Measurements from ENCODE around the gene PRELID1. TPM values are rescaled to one million over a fixed set of nuclear protein-coding genes. Genes with fewer than 3 reads are reported as not detected.
A peak's percentile ranks its signal among the peaks of the same experiment; 100 is the strongest.

PRELID1 gene
- total RNA-seq, 3 donors from 2014 or later (not counting 1 experiment from before 2014, with no cell fraction given): 76.6 to 99.3 (median 91.6) TPM

GRCh38 chr5:177275883-177276282, 27.7 kb upstream of the PRELID1 start:
- Histone ChIP-seq H3K36me3 (ENCODE audit: control insufficient read depth, insufficient read depth, low read length) (peaks cover 64% of the 10 kb centered on the region), H3K4me1 (ENCODE audit: control insufficient read depth, insufficient read depth, low read length) (no peaks in the 10 kb centered on the region), H3K27me3 (ENCODE audit: control insufficient read depth, insufficient read depth, low read length) (no peaks in the 10 kb centered on the region), H3K27ac (ENCODE audit: low read length) (no peak overlapping the region), H3K4me3 (ENCODE audit: low read length) (no peak overlapping the region), H3K9me3 (ENCODE audit: control insufficient read depth, insufficient read depth, low read length) (no peaks in the 10 kb centered on the region)
- intact Hi-C loops (cut with micrococcal nuclease): no loop called here
- Mint-ChIP-seq H3K9me3 (no peaks in the 10 kb centered on the region), H3K36me3 (peaks cover 17% of the 10 kb centered on the region), H3K4me3 (no peak overlapping the region), H3K27me3 (ENCODE audit: low read depth in 2 of 2) (no peaks in the 10 kb centered on the region), H3K4me1 (no peaks in the 10 kb centered on the region), H3K27ac (no peak overlapping the region)
- 98% methylated on average over 3 of the region's 6 CpGs for WGBS (ENCODE audit: insufficient coverage)
- no peak for DNase-seq
- TF ChIP-seq, protein P1, sequence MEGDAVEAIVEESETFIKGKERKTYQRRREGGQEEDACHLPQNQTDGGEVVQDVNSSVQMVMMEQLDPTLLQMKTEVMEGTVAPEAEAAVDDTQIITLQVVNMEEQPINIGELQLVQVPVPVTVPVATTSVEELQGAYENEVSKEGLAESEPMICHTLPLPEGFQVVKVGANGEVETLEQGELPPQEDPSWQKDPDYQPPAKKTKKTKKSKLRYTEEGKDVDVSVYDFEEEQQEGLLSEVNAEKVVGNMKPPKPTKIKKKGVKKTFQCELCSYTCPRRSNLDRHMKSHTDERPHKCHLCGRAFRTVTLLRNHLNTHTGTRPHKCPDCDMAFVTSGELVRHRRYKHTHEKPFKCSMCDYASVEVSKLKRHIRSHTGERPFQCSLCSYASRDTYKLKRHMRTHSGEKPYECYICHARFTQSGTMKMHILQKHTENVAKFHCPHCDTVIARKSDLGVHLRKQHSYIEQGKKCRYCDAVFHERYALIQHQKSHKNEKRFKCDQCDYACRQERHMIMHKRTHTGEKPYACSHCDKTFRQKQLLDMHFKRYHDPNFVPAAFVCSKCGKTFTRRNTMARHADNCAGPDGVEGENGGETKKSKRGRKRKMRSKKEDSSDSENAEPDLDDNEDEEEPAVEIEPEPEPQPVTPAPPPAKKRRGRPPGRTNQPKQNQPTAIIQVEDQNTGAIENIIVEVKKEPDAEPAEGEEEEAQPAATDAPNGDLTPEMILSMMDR (IDR thresholded peaks at IDR 0.05): no peak
- no peak for ATAC-seq

DNA sequence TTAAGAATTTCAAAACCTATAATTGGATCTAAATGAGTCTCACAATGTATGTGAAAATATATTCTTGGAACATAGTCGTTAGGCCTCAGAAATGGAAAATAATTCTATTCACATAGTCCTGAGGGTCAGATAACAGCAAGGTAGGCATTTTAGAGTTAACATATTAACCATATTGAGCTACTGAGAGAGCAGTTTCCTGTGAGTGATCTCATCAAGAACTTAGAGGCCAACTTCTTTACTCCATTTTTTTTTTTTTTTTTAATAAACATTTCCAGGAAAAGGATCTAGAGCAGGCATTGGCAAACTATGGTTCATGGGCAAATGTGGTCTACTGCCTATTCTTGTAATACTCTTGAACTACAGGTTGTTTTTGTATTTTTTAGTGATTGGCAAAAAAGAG, 26.7 kb upstream of the PRELID1 start:
- H3K27ac ChIP-seq (ENCODE audit: low read length): no peak overlapping the region
- intact Hi-C loops (cut with micrococcal nuclease): no loop called here
- TF ChIP-seq, protein P1 (IDR thresholded peaks at IDR 0.05): no peak
- peaks cover 20% of the 10 kb centered on the region for H3K36me3 Mint-ChIP-seq
- H3K27ac Mint-ChIP-seq: peak overlapping the region; percentile 8 to 34
- no peak overlapping the region for H3K4me3 ChIP-seq (ENCODE audit: low read length)
- H3K4me1 Mint-ChIP-seq: no peaks in the 10 kb centered on the region
- no peaks in the 10 kb centered on the region for H3K27me3 Mint-ChIP-seq (ENCODE audit: low read depth in 2 of 2)
- no peak for DNase-seq
- H3K4me1 ChIP-seq (ENCODE audit: control insufficient read depth, insufficient read depth, low read length): no peaks in the 10 kb centered on the region
- no peak overlapping the region for H3K4me3 Mint-ChIP-seq
- no peaks in the 10 kb centered on the region for H3K27me3 ChIP-seq (ENCODE audit: control insufficient read depth, insufficient read depth, low read length)
- H3K36me3 ChIP-seq (ENCODE audit: control insufficient read depth, insufficient read depth, low read length): peaks cover 65% of the 10 kb centered on the region
- ATAC-seq: no peak
- WGBS (ENCODE audit: insufficient coverage): 100% methylated on average over 1 of the region's 1 CpG
- no peaks in the 10 kb centered on the region for H3K9me3 Mint-ChIP-seq
- no peaks in the 10 kb centered on the region for H3K9me3 ChIP-seq (ENCODE audit: control insufficient read depth, insufficient read depth, low read length)

- Histone ChIP-seq H3K36me3 (ENCODE audit: control insufficient read depth, insufficient read depth, low read length) (peaks cover 73% of the 10 kb centered on the region), H3K27me3 (ENCODE audit: control insufficient read depth, insufficient read depth, low read length) (no peaks in the 10 kb centered on the region), H3K4me3 (ENCODE audit: low read length) (no peak overlapping the region), H3K27ac (ENCODE audit: low read length) (no peak overlapping the region), H3K4me1 (ENCODE audit: control insufficient read depth, insufficient read depth, low read length) (no peaks in the 10 kb centered on the region), H3K9me3 (ENCODE audit: control insufficient read depth, insufficient read depth, low read length) (no peaks in the 10 kb centered on the region)
- intact Hi-C loops (cut with micrococcal nuclease): no loop called here
- peaks cover 28% of the 10 kb centered on the region for H3K36me3 Mint-ChIP-seq
- no peaks in the 10 kb centered on the region for H3K27me3 Mint-ChIP-seq (ENCODE audit: low read depth in 2 of 2)
- DNase-seq (no peak), ATAC-seq (no peak)
- H3K4me3 Mint-ChIP-seq: no peak overlapping the region
- WGBS (ENCODE audit: insufficient coverage): 95% methylated on average over 2 of the region's 2 CpGs
- TF ChIP-seq, protein P1 (IDR thresholded peaks at IDR 0.05): no peak
- H3K4me1 Mint-ChIP-seq: peaks cover 0 to 5% of the 10 kb centered on the region in 2 donors
- no peak overlapping the region for H3K27ac Mint-ChIP-seq
- H3K9me3 Mint-ChIP-seq: no peaks in the 10 kb centered on the region
Measured at GRCh38 chr5:177288191-177288590, 15.4 kb upstream of the PRELID1 start.
